ENCODE measurements around the gene ABCB11.

- no peak for TF ChIP-seq CTCF (IDR thresholded peaks at IDR 0.05)
- no peak for TF ChIP-seq POLR2A (IDR thresholded peaks at IDR 0.05)
Measured at GRCh38 chr2:168928113-168928831, 102.9 kb downstream of the ABCB11 start.
